ENCODE results near the gene RAD9B. TPM values are rescaled to one million over a fixed set of nuclear protein-coding genes. Genes with fewer than 3 reads are reported as not detected.
"Not testable (repeated sequence)": the region's sequence is repeated elsewhere in the genome, so short reads cannot be mapped to it uniquely, and the experiment has no call there.

RAD9B gene
- total RNA-seq, 1 experiment from 2014 or later = 0.40 TPM

DNA sequence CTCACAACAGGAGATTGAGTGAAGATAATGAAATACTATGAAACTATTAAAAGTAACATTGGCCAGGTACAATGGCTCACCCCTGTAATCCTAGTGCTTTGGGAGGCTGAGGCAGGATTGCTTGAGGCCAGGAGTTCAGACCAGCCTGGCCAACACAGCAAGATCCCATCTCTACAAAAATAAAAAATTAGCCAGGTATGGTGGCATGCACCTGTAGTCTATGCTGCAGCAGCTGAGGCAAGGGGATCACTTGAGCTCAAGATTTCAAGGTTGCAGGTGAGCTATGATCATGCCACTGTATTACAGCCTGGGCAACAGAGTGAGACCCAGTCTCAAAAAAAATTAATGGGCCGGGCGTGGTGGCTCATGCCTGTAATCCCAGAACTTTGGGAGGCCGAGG lies 14.9 kb downstream of the RAD9B start:
- no peaks in the 10 kb centered on the region for H3K9me3 ChIP-seq (ENCODE audit: low read length)
- no peaks in the 10 kb centered on the region for H3K9me2 ChIP-seq (replicated peaks; ENCODE audit: low read length)
- intact Hi-C loops (cut with micrococcal nuclease) = no loop called here
- BruUV-seq (replicated peaks) = no TSS peak
- no peak overlapping the region for H3K4me3 ChIP-seq (ENCODE audit: low read length)
- CTCF ChIA-PET = no interaction called here
- H3K4me1 ChIP-seq (ENCODE audit: insufficient read depth, low read length) = peaks cover 5% of the 10 kb centered on the region; the same call in 1 of the 2 replicates
- no peak overlapping the region for H3K27ac ChIP-seq (ENCODE audit: low read length)
- no peak overlapping the region for H3K9ac ChIP-seq (ENCODE audit: low read length)
- DNase-seq = no peak
- H3K27me3 ChIP-seq (ENCODE audit: low read length) = no peaks in the 10 kb centered on the region
- no peaks in the 10 kb centered on the region for H3K36me3 ChIP-seq (ENCODE audit: low read depth, low read length)
- POLR2A ChIA-PET (ENCODE audit: unreplicated experiment) = no interaction called here
- H3K4me2 ChIP-seq (ENCODE audit: low read length) = no peak overlapping the region
- no peak overlapping the region for H2AFZ ChIP-seq (ENCODE audit: low read length)
- no peak for ATAC-seq
- TF ChIP-seq, protein P1, sequence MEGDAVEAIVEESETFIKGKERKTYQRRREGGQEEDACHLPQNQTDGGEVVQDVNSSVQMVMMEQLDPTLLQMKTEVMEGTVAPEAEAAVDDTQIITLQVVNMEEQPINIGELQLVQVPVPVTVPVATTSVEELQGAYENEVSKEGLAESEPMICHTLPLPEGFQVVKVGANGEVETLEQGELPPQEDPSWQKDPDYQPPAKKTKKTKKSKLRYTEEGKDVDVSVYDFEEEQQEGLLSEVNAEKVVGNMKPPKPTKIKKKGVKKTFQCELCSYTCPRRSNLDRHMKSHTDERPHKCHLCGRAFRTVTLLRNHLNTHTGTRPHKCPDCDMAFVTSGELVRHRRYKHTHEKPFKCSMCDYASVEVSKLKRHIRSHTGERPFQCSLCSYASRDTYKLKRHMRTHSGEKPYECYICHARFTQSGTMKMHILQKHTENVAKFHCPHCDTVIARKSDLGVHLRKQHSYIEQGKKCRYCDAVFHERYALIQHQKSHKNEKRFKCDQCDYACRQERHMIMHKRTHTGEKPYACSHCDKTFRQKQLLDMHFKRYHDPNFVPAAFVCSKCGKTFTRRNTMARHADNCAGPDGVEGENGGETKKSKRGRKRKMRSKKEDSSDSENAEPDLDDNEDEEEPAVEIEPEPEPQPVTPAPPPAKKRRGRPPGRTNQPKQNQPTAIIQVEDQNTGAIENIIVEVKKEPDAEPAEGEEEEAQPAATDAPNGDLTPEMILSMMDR (conservative IDR thresholded peaks at IDR 0.05; ENCODE audit: low read depth, low read length) = no peak
- TF ChIP-seq EZH2 (IDR thresholded peaks at IDR 0.05; ENCODE audit: low read length, unreplicated experiment) (no peak), EZH2phosphoT487 (IDR thresholded peaks at IDR 0.05; ENCODE audit: borderline replicate concordance, low read length) (no peak)
- no peaks in the 10 kb centered on the region for H4K20me1 ChIP-seq (ENCODE audit: low read length)
- H3F3A ChIP-seq (ENCODE audit: low read length, unreplicated experiment) = no peaks in the 10 kb centered on the region
- no peaks in the 10 kb centered on the region for H3K79me2 ChIP-seq (ENCODE audit: low read length)

DNA sequence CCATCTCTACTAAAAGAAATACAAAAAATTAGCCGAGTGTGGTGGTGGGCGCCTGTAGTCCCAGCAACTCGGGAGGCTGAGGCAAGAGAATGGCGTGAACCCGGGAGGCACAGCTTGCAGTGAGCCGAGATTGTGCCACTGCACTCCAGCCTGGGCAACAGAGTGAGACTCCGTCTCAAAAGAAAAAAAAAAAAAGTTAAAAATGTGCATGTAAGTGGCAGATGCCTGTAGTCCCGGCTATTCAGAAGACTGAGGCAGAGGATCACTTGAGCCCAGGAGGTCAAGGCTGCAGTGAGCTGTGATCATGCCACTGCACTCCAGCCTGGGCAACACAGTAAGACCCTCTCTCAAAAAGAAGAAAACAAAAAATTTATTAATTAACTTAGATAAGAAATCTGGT lies 15.9 kb downstream of the RAD9B start:
- BruUV-seq (replicated peaks); H3K9ac ChIP-seq (ENCODE audit: low read length); H3K79me2 ChIP-seq (ENCODE audit: low read length); H3K27me3 ChIP-seq (ENCODE audit: low read length); H3K4me1 ChIP-seq (ENCODE audit: insufficient read depth, low read length); ATAC-seq; H3K4me2 ChIP-seq (ENCODE audit: low read length); H2AFZ ChIP-seq (ENCODE audit: low read length); H3K4me3 ChIP-seq (ENCODE audit: low read length); CTCF ChIA-PET; H4K20me1 ChIP-seq (ENCODE audit: low read length); H3K36me3 ChIP-seq (ENCODE audit: low read depth, low read length); H3K9me2 ChIP-seq (replicated peaks; ENCODE audit: low read length); H3K9me3 ChIP-seq (ENCODE audit: low read length); POLR2A ChIA-PET (ENCODE audit: unreplicated experiment); H3K27ac ChIP-seq (ENCODE audit: low read length); H3F3A ChIP-seq (ENCODE audit: low read length, unreplicated experiment); intact Hi-C loops (cut with micrococcal nuclease); DNase-seq: not testable (repeated sequence)

DNA sequence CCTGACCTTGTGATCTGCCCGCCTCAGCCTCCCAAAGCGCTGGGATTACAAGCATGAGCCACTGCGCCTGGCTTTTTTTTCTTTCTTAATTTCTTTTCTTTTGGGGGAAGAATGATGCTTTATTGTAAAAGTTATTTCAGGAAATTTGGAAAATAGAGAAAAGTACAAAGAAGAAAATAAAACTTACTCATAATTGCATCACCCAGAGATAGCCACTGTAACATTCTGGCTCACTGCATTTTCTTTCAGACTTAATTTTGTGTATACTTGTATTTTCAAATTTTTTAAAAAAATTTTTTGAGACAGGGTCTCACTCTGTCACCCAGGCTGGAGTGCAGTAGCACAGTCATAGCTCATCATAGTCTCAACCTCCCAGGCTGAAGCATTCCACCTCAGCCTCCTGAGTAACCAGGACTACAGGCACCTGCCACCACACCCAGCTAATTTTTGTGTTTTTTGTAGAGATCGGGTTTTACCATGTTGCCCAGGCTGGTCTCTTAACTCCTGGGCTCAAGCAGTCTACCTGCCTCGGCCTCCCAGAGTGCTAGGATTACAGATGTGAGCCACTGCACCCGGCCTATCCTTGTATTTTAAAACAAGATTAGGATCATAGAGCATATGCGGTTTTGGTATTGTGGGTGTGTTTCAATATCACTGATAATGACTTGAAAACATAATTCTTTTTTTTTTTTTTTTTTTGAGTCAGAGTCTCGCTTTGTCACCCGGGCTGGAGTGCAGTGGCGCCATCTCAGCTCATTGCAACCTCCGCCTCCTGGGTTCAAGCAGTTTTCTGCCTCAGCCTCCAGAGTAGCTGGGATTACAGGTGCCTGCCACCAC lies 19.0 kb downstream of the RAD9B start:
- H3K4me3 ChIP-seq (ENCODE audit: low read length); POLR2A ChIA-PET (ENCODE audit: unreplicated experiment); H3K4me2 ChIP-seq (ENCODE audit: low read length); H3K9me2 ChIP-seq (replicated peaks; ENCODE audit: low read length); H2AFZ ChIP-seq (ENCODE audit: low read length); ATAC-seq; H3F3A ChIP-seq (ENCODE audit: low read length, unreplicated experiment); H3K36me3 ChIP-seq (ENCODE audit: low read depth, low read length); intact Hi-C loops (cut with micrococcal nuclease); H3K9ac ChIP-seq (ENCODE audit: low read length); H3K79me2 ChIP-seq (ENCODE audit: low read length); CTCF ChIA-PET; H3K27ac ChIP-seq (ENCODE audit: low read length); H3K27me3 ChIP-seq (ENCODE audit: low read length); H4K20me1 ChIP-seq (ENCODE audit: low read length); BruUV-seq (replicated peaks); DNase-seq; H3K4me1 ChIP-seq (ENCODE audit: insufficient read depth, low read length); H3K9me3 ChIP-seq (ENCODE audit: low read length): not testable (repeated sequence)
